IMR-90 (cell line): ENCODE data around the gene SPATC1L.

Source experiments
- CHD1 ChIP-seq: IDR thresholded peaks from 2 replicates; pipeline ENCODE4 v1.6.1; 2012; ENCODE audit warnings: low read depth, low read length, improper control_type of control experiment
- CTCF ChIP-seq: conservative IDR thresholded peaks from 2 replicates; pipeline ENCODE4 v1.5.1; 2012; ENCODE audit warnings: mild to moderate bottlenecking, low read depth, low read length, improper control_type of control experiment
- MXI1 ChIP-seq: IDR thresholded peaks from 2 replicates; pipeline ENCODE4 v1.6.1; 2012; ENCODE audit warnings: low read depth, mild to moderate bottlenecking, low read length, moderate library complexity, borderline replicate concordance
- POLR2A ChIP-seq: IDR thresholded peaks from 2 replicates; pipeline ENCODE4 v1.6.1; 2012; ENCODE audit warnings: mild to moderate bottlenecking, low read depth, low read length
- RAD21 ChIP-seq: IDR thresholded peaks from 2 replicates; pipeline ENCODE4 v1.6.1; 2012; ENCODE audit warnings: low read length, improper control_type of control experiment
- RCOR1 ChIP-seq: IDR thresholded peaks from 2 replicates; pipeline ENCODE4 v1.6.1; 2012; ENCODE audit warnings: mild to moderate bottlenecking, low read length, improper control_type of control experiment; ENCODE audit not compliant: insufficient replicate concordance
- USF2 ChIP-seq: fragments of 150-350 bp; IDR thresholded peaks from 2 replicates; pipeline ENCODE4 v1.6.1; 2017; ENCODE audit warnings: mild to moderate bottlenecking, antibody characterized with exemption, low read length, low read depth

GRCh38 chr21:46178961-46179360 is 5.3 kb downstream of the SPATC1L start:
- no peak for TF ChIP-seq CHD1
- no peak for TF ChIP-seq RAD21
- TF ChIP-seq CTCF = no peak
- no peak for TF ChIP-seq POLR2A
- TF ChIP-seq USF2 = no peak
- no peak for TF ChIP-seq RCOR1
- TF ChIP-seq MXI1 = no peak
